H9 (cell line): ENCODE measurements around the gene COL4A6. TPM values are rescaled to one million over a fixed set of nuclear protein-coding genes. Genes with fewer than 3 reads are reported as not detected.

Source experiments
- DNase-seq: peaks from one replicate; pipeline ENCODE4 v3.0.0-alpha.2; 2017
- H2AFZ ChIP-seq: one replicate; pipeline ENCODE4 v1.6.1; 2013; ENCODE audit warnings: mild to moderate bottlenecking, low read length, control low read depth, moderate library complexity
- H2AK5ac ChIP-seq: 2 replicates; pipeline ENCODE4 v1.6.1; 2013; ENCODE audit warnings: low read length, control low read depth, mixed read lengths; ENCODE audit not compliant: insufficient read length
- H2BK120ac ChIP-seq: one replicate; pipeline ENCODE4 v1.6.1; 2013; ENCODE audit warnings: low read depth, mild to moderate bottlenecking, low read length, control low read depth, inconsistent platforms; ENCODE audit not compliant: poor library complexity, severe bottlenecking
- H2BK12ac ChIP-seq: 2 replicates; pipeline ENCODE4 v1.6.1; 2013; ENCODE audit warnings: low read length, control low read depth, mixed read lengths, low read depth; ENCODE audit not compliant: insufficient read length
- H2BK15ac ChIP-seq: 2 replicates; pipeline ENCODE4 v1.6.1; 2013; ENCODE audit warnings: low read depth, low read length, control low read depth
- H2BK20ac ChIP-seq: one replicate; pipeline ENCODE4 v1.6.1; 2013; ENCODE audit warnings: low read depth, mild to moderate bottlenecking, low read length, control low read depth, inconsistent platforms; ENCODE audit not compliant: poor library complexity, severe bottlenecking
- H2BK5ac ChIP-seq: 2 replicates; pipeline ENCODE4 v1.6.1; 2013; ENCODE audit warnings: low read length, control low read depth, mixed read lengths; ENCODE audit not compliant: insufficient read length
- H3K14ac ChIP-seq: 2 replicates; pipeline ENCODE4 v1.6.1; 2013; ENCODE audit warnings: low read length, control low read depth; ENCODE audit not compliant: insufficient read depth
- H3K18ac ChIP-seq: 2 replicates; pipeline ENCODE4 v1.6.1; 2013; ENCODE audit warnings: low read depth, mild to moderate bottlenecking, mixed read lengths, low read length, control low read depth; ENCODE audit not compliant: insufficient read length
- H3K23ac ChIP-seq: 2 replicates; pipeline ENCODE4 v1.6.1; 2013; ENCODE audit warnings: low read length, control low read depth, mixed read lengths, low read depth; ENCODE audit not compliant: insufficient read length
- H3K23me2 ChIP-seq: 2 replicates; pipeline ENCODE4 v1.6.1; 2013; ENCODE audit warnings: low read depth, mild to moderate bottlenecking, mixed read lengths, low read length, control low read depth; ENCODE audit not compliant: insufficient read length, poor library complexity, severe bottlenecking
- H3K27ac ChIP-seq: 2 replicates; pipeline ENCODE4 v1.5.1; 2013; ENCODE audit warnings: low read length, control low read depth, mixed read lengths, low read depth; ENCODE audit not compliant: insufficient read length
- H3K27me3 ChIP-seq: 2 replicates; pipeline ENCODE4 v1.6.1; 2013; ENCODE audit warnings: low read length, control low read depth, inconsistent platforms; ENCODE audit not compliant: insufficient read depth
- H3K4ac ChIP-seq: 2 replicates; pipeline ENCODE4 v1.6.1; 2013; ENCODE audit warnings: low read depth, mild to moderate bottlenecking, control low read depth, inconsistent platforms, low read length, moderate library complexity
- H3K4me1 ChIP-seq: 2 replicates; pipeline ENCODE4 v1.6.1; 2013; ENCODE audit warnings: low read length, control low read depth, inconsistent platforms; ENCODE audit not compliant: insufficient read depth
- H3K4me2 ChIP-seq: 2 replicates; pipeline ENCODE4 v1.6.1; 2013; ENCODE audit warnings: low read length, control low read depth, mixed read lengths; ENCODE audit not compliant: insufficient read length, insufficient read depth
- H3K56ac ChIP-seq: 2 replicates; pipeline ENCODE4 v1.6.1; 2013; ENCODE audit warnings: low read depth, mild to moderate bottlenecking, mixed read lengths, low read length, control low read depth; ENCODE audit not compliant: insufficient read length
- H3K79me1 ChIP-seq: 2 replicates; pipeline ENCODE4 v1.6.1; 2013; ENCODE audit warnings: low read depth, mild to moderate bottlenecking, moderate library complexity, low read length, control low read depth, inconsistent platforms; ENCODE audit not compliant: insufficient read depth, poor library complexity, severe bottlenecking
- H3K79me2 ChIP-seq: 2 replicates; pipeline ENCODE4 v1.6.1; 2013; ENCODE audit warnings: low read length, control low read depth, inconsistent platforms; ENCODE audit not compliant: insufficient read depth
- H3K9ac ChIP-seq: 2 replicates; pipeline ENCODE4 v1.6.1; 2013; ENCODE audit warnings: low read length, control low read depth, mixed read lengths; ENCODE audit not compliant: insufficient read length; ENCODE audit errors: extremely low read depth
- H3K9me3 ChIP-seq: one replicate; pipeline ENCODE4 v1.6.1; 2013; ENCODE audit warnings: low read depth, low read length, inconsistent platforms; ENCODE audit not compliant: control insufficient read depth
- H3T11ph ChIP-seq: one replicate; pipeline ENCODE4 v1.6.1; 2013; ENCODE audit warnings: mild to moderate bottlenecking, low read length, control low read depth, inconsistent platforms
- H4K20me1 ChIP-seq: one replicate; pipeline ENCODE4 v1.6.1; 2013; ENCODE audit not compliant: control insufficient read depth, insufficient read length, insufficient read depth
- H4K5ac ChIP-seq: 2 replicates; pipeline ENCODE4 v1.6.1; 2013; ENCODE audit warnings: low read depth, mild to moderate bottlenecking, mixed read lengths, low read length, control low read depth; ENCODE audit not compliant: insufficient read length
- H4K8ac ChIP-seq: replicated peaks from 2 replicates; pipeline ENCODE4 v1.6.1; 2013; ENCODE audit warnings: low read length, control low read depth, mixed read lengths, low read depth; ENCODE audit not compliant: insufficient read length
- H4K91ac ChIP-seq: 2 replicates; pipeline ENCODE4 v1.6.1; 2013; ENCODE audit warnings: low read depth, mild to moderate bottlenecking, moderate library complexity, mixed read lengths, low read length, control low read depth; ENCODE audit not compliant: insufficient read length
- H3K27ac Mint-ChIP-seq, 3 experiments: 2 replicates in 2 of 3; 3 replicates in 1 of 3; pipeline ENCODE4 v1.8.0; 2020 to 2021; ENCODE audit warnings: mixed read lengths in 3 of 3, mild to moderate bottlenecking in 1 of 3, moderate library complexity in 1 of 3
- H3K27me3 Mint-ChIP-seq: 2 replicates; pipeline ENCODE4 v1.8.0; 2021; ENCODE audit warnings: low read depth, mild to moderate bottlenecking, moderate library complexity, mixed read lengths
- H3K36me3 Mint-ChIP-seq, 3 experiments: 2 replicates in 2 of 3; 3 replicates in 1 of 3; pipeline ENCODE4 v1.8.0; 2020 to 2021; ENCODE audit warnings: low read depth in 3 of 3, mixed read lengths in 3 of 3; ENCODE audit not compliant: insufficient read depth in 1 of 3
- H3K4me1 Mint-ChIP-seq, 2 experiments: 2 replicates each; pipeline ENCODE4 v1.8.0; 2020; ENCODE audit warnings: mixed read lengths in 2 of 2
- H3K4me3 Mint-ChIP-seq, 2 experiments: 2 replicates in 1 of 2; 3 replicates in 1 of 2; pipeline ENCODE4 v1.8.0; 2020 to 2021; ENCODE audit warnings: mild to moderate bottlenecking in 2 of 2, mixed read lengths in 2 of 2, moderate library complexity in 1 of 2
- H3K9me3 Mint-ChIP-seq, 2 experiments: 2 replicates in 1 of 2; 3 replicates in 1 of 2; pipeline ENCODE4 v1.8.0; 2020; ENCODE audit warnings: mild to moderate bottlenecking in 2 of 2, mixed read lengths in 2 of 2, moderate library complexity in 1 of 2
- WGBS: extraction: QIAGEN DNeasy Blood & Tissue Kit; methylation state at CpG from one replicate; pipeline ENCODE4 v1.1.7; 2013; ENCODE audit warnings: missing lambda C conversion rate, low lambda C conversion rate, mixed read lengths; ENCODE audit not compliant: insufficient read length; ENCODE audit errors: extremely low coverage; 5-methylcytosine and 5-hydroxymethylcytosine counted together
- total RNA-seq: library from RNA; stranded (reverse); gene quantifications from 2 replicates; pipeline ENCODE4 v1.2.1, GENCODE V29; 2021
- TF ChIP-seq, protein P1 (sequence below): fragments of 200-600 bp; sonication (generic); conservative IDR thresholded peaks from 3 replicates; pipeline ENCODE4 v1.8.0; 2021; ENCODE audit warnings: antibody characterized with exemption, mild to moderate bottlenecking

The COL4A6 gene
- total RNA-seq, 1 experiment from 2014 or later: 16.7 TPM

DNA sequence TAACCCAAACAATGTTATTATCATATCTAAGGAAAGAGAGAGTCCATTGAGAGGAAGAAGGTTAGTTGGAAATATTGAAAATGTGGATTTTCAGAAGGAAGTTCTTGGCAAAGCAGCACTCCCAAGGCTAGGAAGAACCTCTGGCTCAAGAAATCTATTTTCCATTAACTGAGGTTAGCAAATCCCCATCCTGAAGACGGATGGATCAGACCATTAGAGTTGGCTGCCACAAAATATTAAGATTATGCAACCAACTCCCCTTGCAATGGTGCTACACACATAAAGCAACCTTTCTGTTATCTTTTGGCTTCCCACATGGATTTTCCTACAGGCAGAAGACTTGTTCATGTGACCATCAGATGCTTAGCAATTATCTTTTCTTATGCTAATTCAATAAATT, 96.3 kb downstream of the COL4A6 start:
- Histone ChIP-seq H3K14ac (no peak overlapping the region), H4K91ac (no peak overlapping the region), H3K27ac (no peak overlapping the region), H2AFZ (no peak overlapping the region), H3K27me3 (no peaks in the 10 kb centered on the region), H3K4me2 (no peak overlapping the region), H2BK20ac (no peak overlapping the region), H2BK5ac (no peak overlapping the region), H4K20me1 (no peaks in the 10 kb centered on the region), H2BK120ac (no peak overlapping the region), H3K4ac (no peak overlapping the region), H3K23me2 (no peaks in the 10 kb centered on the region), H4K5ac (no peak overlapping the region), H3K4me1 (no peaks in the 10 kb centered on the region; the same call in 1 of the 2 replicates), H3K79me2 (no peaks in the 10 kb centered on the region), H3K18ac (no peak overlapping the region), H2BK15ac (no peak overlapping the region), H3T11ph (no peak overlapping the region), H3K9ac (no peak overlapping the region), H3K79me1 (no peaks in the 10 kb centered on the region), H2BK12ac (no peak overlapping the region), H2AK5ac (no peak overlapping the region), H3K9me3 (no peaks in the 10 kb centered on the region), H4K8ac (no peak overlapping the region), H3K56ac (no peak overlapping the region), H3K23ac (no peak overlapping the region)
- no peak overlapping the region for H3K4me3 Mint-ChIP-seq
- peaks cover 40 to 53% of the 10 kb centered on the region in 2 experiments for H3K4me1 Mint-ChIP-seq
- no peak for DNase-seq
- no peak overlapping the region for H3K27ac Mint-ChIP-seq
- no peaks in the 10 kb centered on the region for H3K27me3 Mint-ChIP-seq
- no peaks in the 10 kb centered on the region; a peak in 1 of 7 replicates for H3K36me3 Mint-ChIP-seq
- WGBS: no CpG with 5 or more reads among the region's 1 CpG
- H3K9me3 Mint-ChIP-seq: no peaks in the 10 kb centered on the region; a peak in 1 of 5 replicates
- TF ChIP-seq, protein P1, sequence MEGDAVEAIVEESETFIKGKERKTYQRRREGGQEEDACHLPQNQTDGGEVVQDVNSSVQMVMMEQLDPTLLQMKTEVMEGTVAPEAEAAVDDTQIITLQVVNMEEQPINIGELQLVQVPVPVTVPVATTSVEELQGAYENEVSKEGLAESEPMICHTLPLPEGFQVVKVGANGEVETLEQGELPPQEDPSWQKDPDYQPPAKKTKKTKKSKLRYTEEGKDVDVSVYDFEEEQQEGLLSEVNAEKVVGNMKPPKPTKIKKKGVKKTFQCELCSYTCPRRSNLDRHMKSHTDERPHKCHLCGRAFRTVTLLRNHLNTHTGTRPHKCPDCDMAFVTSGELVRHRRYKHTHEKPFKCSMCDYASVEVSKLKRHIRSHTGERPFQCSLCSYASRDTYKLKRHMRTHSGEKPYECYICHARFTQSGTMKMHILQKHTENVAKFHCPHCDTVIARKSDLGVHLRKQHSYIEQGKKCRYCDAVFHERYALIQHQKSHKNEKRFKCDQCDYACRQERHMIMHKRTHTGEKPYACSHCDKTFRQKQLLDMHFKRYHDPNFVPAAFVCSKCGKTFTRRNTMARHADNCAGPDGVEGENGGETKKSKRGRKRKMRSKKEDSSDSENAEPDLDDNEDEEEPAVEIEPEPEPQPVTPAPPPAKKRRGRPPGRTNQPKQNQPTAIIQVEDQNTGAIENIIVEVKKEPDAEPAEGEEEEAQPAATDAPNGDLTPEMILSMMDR: no peak
